Loucy (cell line): Measurements from ENCODE around the gene C8A.

Experiments
- CTCF ChIP-seq: fragments of 200-600 bp; sonication (generic); conservative IDR thresholded peaks from 2 replicates; pipeline ENCODE4 v1.5.1; 2014; ENCODE audit warnings: mild to moderate bottlenecking, antibody characterized with exemption, low read length
- EZH2phosphoT487 ChIP-seq: fragments of 200-600 bp; IDR thresholded peaks from 2 replicates; pipeline ENCODE4 v1.6.1; 2018; ENCODE audit warnings: antibody characterized with exemption, mild to moderate bottlenecking, moderate library complexity, borderline replicate concordance

DNA sequence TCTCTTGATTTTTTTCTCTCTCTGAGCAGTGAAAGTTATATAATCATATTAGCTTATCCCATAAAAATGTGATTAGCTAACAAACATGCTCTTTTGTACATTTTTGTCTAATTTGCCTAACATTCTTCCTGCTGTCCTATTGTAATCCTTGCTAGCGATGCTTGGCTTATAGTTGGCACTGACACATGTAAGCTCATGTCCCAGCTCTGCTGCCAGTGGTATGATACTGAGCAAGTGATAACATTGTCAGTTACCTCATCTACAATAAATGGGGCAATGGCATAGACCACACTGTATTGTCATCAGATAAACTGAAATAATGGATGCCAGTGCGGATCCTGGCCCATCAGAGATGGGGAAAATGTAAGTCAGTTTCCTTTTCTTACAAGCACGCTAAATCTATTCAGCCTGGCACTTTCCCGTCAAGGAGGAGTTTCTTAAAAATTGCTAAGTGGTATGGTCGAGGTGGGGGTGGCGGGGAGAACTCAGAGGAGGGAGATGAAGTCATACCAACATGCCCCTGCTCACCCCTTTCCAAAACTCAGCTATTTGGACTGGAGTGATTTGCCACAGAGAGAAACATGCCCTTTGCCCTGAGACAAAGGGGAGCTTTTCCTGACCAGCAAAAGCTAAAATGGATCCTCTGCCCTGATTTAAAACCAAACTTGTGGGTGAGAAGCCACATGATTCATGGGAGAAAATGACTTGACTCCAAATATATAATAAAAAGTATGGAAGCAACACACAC lies 36.7 kb upstream of the C8A start:
- TF ChIP-seq CTCF (no peak), EZH2phosphoT487 (no peak)
